Activated CD4-positive, alpha-beta T cell treated with anti-CD3 and anti-CD28 coated beads, Interleukin-2, amount 50 U/mL, for 4 hours (primary cell): Measurements from ENCODE around the gene ATM.
"Not testable (repeated sequence)": the region's sequence is repeated elsewhere in the genome, so short reads cannot be mapped to it uniquely, and the experiment has no call there.

Experiments
- DNase-seq, 2 experiments: peaks; one replicate each; pipeline ENCODE4 v3.0.0-alpha.2; 2020

The ATM gene

GRCh38 chr11:108223348-108224149 lies 682 bp downstream of the ATM start:
- no peak for DNase-seq

GRCh38 chr11:108224366-108224765 lies 1.5 kb downstream of the ATM start:
- no peak for DNase-seq

GRCh38 chr11:108224911-108225786 lies 2.3 kb downstream of the ATM start:
- DNase-seq, result no peak

GRCh38 chr11:108226036-108226435 lies 3.2 kb downstream of the ATM start:
- no peak for DNase-seq

- DNase-seq, result no peak
These were observed 5.4 kb downstream of the ATM start for GRCh38 chr11:108228251-108228650.

- no peak for DNase-seq
These were observed 10.5 kb downstream of the ATM start for GRCh38 chr11:108233277-108233945.

- DNase-seq, result no peak
These were observed 12.3 kb downstream of the ATM start for GRCh38 chr11:108235192-108235591.

- DNase-seq, result no peak
These were observed 12.8 kb downstream of the ATM start for GRCh38 chr11:108235633-108236032.

GRCh38 chr11:108237058-108237481 lies 14.2 kb downstream of the ATM start:
- DNase-seq, result no peak

- no peak for DNase-seq
These were observed 16.2 kb downstream of the ATM start for GRCh38 chr11:108239076-108239475.

- peak in 1 of 2 experiments; percentile 25 for DNase-seq
These were observed 18.6 kb downstream of the ATM start for GRCh38 chr11:108241330-108242037.

GRCh38 chr11:108242422-108242821 lies 19.6 kb downstream of the ATM start:
- no peak for DNase-seq

- DNase-seq, result no peak
These were observed 23.4 kb downstream of the ATM start for GRCh38 chr11:108246308-108246707.

GRCh38 chr11:108246885-108247284 lies 24.0 kb downstream of the ATM start:
- DNase-seq, result no peak

- DNase-seq, result no peak
These were observed 30.3 kb downstream of the ATM start for GRCh38 chr11:108253176-108253575.

- DNase-seq, result no peak
These were observed 46.7 kb downstream of the ATM start for GRCh38 chr11:108269583-108269982.

- DNase-seq, result not testable (repeated sequence)
These were observed 54.2 kb downstream of the ATM start for GRCh38 chr11:108276985-108277616.

GRCh38 chr11:108278546-108278945 lies 55.7 kb downstream of the ATM start:
- no peak for DNase-seq

GRCh38 chr11:108278954-108279353 lies 56.1 kb downstream of the ATM start:
- no peak for DNase-seq

GRCh38 chr11:108286370-108286769 lies 63.5 kb downstream of the ATM start:
- DNase-seq, result no peak

- DNase-seq, result no peak
These were observed 64.1 kb downstream of the ATM start for GRCh38 chr11:108286956-108287355.

- not testable (repeated sequence) for DNase-seq
These were observed 66.2 kb downstream of the ATM start for GRCh38 chr11:108289066-108289465.
